B cell (primary cell): ENCODE results near the gene CAGE1. TPM values are rescaled to one million over a fixed set of nuclear protein-coding genes. Genes with fewer than 3 reads are reported as not detected.

Experiments used
- ATAC-seq: fragments of 200-7000 bp; cut with Tn5 transposase; one replicate; pipeline ENCODE4 v1.10.0; 2021; ENCODE audit warnings: low read depth, mild to moderate bottlenecking, moderate number of reproducible peaks, moderate library complexity
- CTCF ChIA-PET: fragments of 350-600 bp; sonication (Branson Sonifier 250); formaldehyde crosslinking; loops from one replicate; lab custom pipeline; 2021; ENCODE audit warnings: antibody characterized with exemption, inconsistent platforms; lab: Charles Lee
- POLR2A ChIA-PET: fragments of 350-600 bp; sonication (Branson Sonifier 250); formaldehyde crosslinking; loops from one replicate; lab custom pipeline; 2021; ENCODE audit warnings: antibody characterized with exemption; lab: Charles Lee
- DNase-seq: peaks from one replicate; pipeline ENCODE4 v3.0.0; 2013
- H2AFZ ChIP-seq: 2 replicates; pipeline ENCODE4 v1.6.1; 2012; ENCODE audit warnings: mild to moderate bottlenecking, low read depth, low read length; ENCODE audit not compliant: insufficient read depth, poor library complexity, severe bottlenecking
- H3K27ac ChIP-seq, 2 donors: 1 replicate in 1 of 2; 2 replicates in 1 of 2; pipeline ENCODE4 v1.5.1; 2012 to 2013; ENCODE audit warnings: low read length in 2 of 2, mild to moderate bottlenecking in 2 of 2, moderate library complexity in 1 of 2
- H3K27me3 ChIP-seq, 4 experiments: fragments of 200-600 bp in 1 of 4; sonication (generic) in 1 of 4; replicated peaks in 1 of 4; 1 replicate in 2 of 4; 2 replicates in 2 of 4; pipeline versions ENCODE4 v1.6.1 to v1.7.0; 2013 to 2016; ENCODE audit warnings: low read length in 3 of 4, mild to moderate bottlenecking in 2 of 4, mixed read lengths in 1 of 4, moderate library complexity in 1 of 4; ENCODE audit not compliant: insufficient read depth in 4 of 4, control insufficient read depth in 3 of 4; ENCODE audit errors: control extremely low read depth in 1 of 4
- H3K36me3 ChIP-seq, 2 experiments: replicated peaks in 1 of 2; 1 replicate in 1 of 2; 2 replicates in 1 of 2; pipeline versions ENCODE4 v1.6.1 to v1.7.1; 2013; ENCODE audit warnings: low read length in 1 of 2; ENCODE audit not compliant: insufficient read depth in 2 of 2, control insufficient read depth in 1 of 2; ENCODE audit errors: control extremely low read depth in 1 of 2, extremely low read depth in 1 of 2
- H3K4me1 ChIP-seq, 2 donors: fragments of 200-600 bp in 1 of 2; sonication (generic) in 1 of 2; 1 replicate in 1 of 2; 2 replicates in 1 of 2; pipeline versions ENCODE4 v1.5.1 to v1.6.1; 2013 to 2017; ENCODE audit warnings: low read length in 2 of 2; ENCODE audit not compliant: control insufficient read depth in 2 of 2, insufficient read depth in 2 of 2
- H3K4me2 ChIP-seq: replicated peaks from 2 replicates; pipeline ENCODE3; 2012; ENCODE audit warnings: mild to moderate bottlenecking, low read depth, low read length; ENCODE audit not compliant: poor library complexity, severe bottlenecking
- H3K4me3 ChIP-seq, 5 experiments: fragments of 200-600 bp in 1 of 5; sonication (generic) in 1 of 5; 1 replicate in 3 of 5; 2 replicates in 2 of 5; pipeline versions ENCODE4 v1.5.1 to v1.7.0; 2011 to 2016; ENCODE audit warnings: low read length in 4 of 5, mild to moderate bottlenecking in 4 of 5, low read depth in 2 of 5, control low read depth in 1 of 5, moderate library complexity in 1 of 5; ENCODE audit not compliant: insufficient read depth in 1 of 5; ENCODE audit errors: control extremely low read depth in 1 of 5, extremely low read depth in 1 of 5
- H3K79me2 ChIP-seq: fragments of 200-600 bp; sonication (generic); one replicate; pipeline ENCODE4 v1.6.0; 2016; ENCODE audit warnings: low read length; ENCODE audit not compliant: control insufficient read depth, insufficient read depth
- H3K9ac ChIP-seq: fragments of 200-600 bp; sonication (generic); 2 replicates; pipeline ENCODE4 v1.6.1; 2017; ENCODE audit warnings: mild to moderate bottlenecking, low read length, moderate library complexity
- H3K9me3 ChIP-seq, 3 donors: one replicate each; pipeline versions ENCODE4 v1.6.1 to v1.7.1; 2013; ENCODE audit warnings: low read length in 2 of 3; ENCODE audit not compliant: control insufficient read depth in 2 of 3, insufficient read depth in 1 of 3; ENCODE audit errors: control extremely low read depth in 1 of 3
- H4K20me1 ChIP-seq: 2 replicates; pipeline ENCODE4 v1.6.0; 2012; ENCODE audit warnings: mild to moderate bottlenecking, low read length; ENCODE audit not compliant: insufficient read depth, control insufficient read depth, poor library complexity, severe bottlenecking
- H3K27ac Mint-ChIP-seq: one replicate; pipeline ENCODE4 v1.8.0; 2021; ENCODE audit warnings: mixed read lengths
- H3K27me3 Mint-ChIP-seq: one replicate; pipeline ENCODE4 v1.8.0; 2021; ENCODE audit warnings: mixed read lengths
- H3K4me1 Mint-ChIP-seq: one replicate; pipeline ENCODE4 v1.8.0; 2021; ENCODE audit warnings: mixed read lengths
- H3K4me3 Mint-ChIP-seq: one replicate; pipeline ENCODE4 v1.8.0; 2021; ENCODE audit warnings: mixed read lengths
- H3K9me3 Mint-ChIP-seq: one replicate; pipeline ENCODE4 v1.8.0; 2022; ENCODE audit warnings: mixed read lengths; ENCODE audit not compliant: insufficient read depth
- EZH2 ChIP-seq: IDR thresholded peaks from 2 replicates; pipeline ENCODE4 v1.6.1; 2012; ENCODE audit warnings: borderline replicate concordance, low read depth, mild to moderate bottlenecking, moderate library complexity, low read length; ENCODE audit not compliant: insufficient read depth, poor library complexity, severe bottlenecking
- WGBS: methylation state at CpG from one replicate; pipeline ENCODE4 v1.1.5; 2013; ENCODE audit warnings: missing lambda C conversion rate; ENCODE audit not compliant: insufficient coverage; 5-methylcytosine and 5-hydroxymethylcytosine counted together
- intact Hi-C: fragments of 100-400 bp; cut with micrococcal nuclease; formaldehyde crosslinking; loops from one replicate; pipeline ENCODE4 v1.10.0; 2022
- polyA plus RNA-seq: library from polyadenylated mRNA; depleted of rRNA; stranded (reverse); fragments of >200 nt; gene quantifications from 2 replicates; pipeline ENCODE4 v1.2.3, GENCODE V29; 2012
- total RNA-seq, 2 donors: library from RNA; stranded (reverse); fragments of 120-200 nt in 1 of 2; gene quantifications; 1 replicate in 1 of 2; 2 replicates in 1 of 2; pipeline versions ENCODE4 v1.2.3 to v1.2.4, GENCODE V29; 2013 to 2022
- TF ChIP-seq, protein P1 (sequence below): fragments of 200-600 bp; IDR thresholded peaks from one replicate; pipeline ENCODE4 v1.8.0; 2022; ENCODE audit warnings: antibody characterized with exemption, mild to moderate bottlenecking

The CAGE1 gene
- total and polyA plus RNA-seq, 2 donors (not counting 1 experiment from before 2014, with no cell fraction given), result 0.13 to 0.34 TPM

DNA sequence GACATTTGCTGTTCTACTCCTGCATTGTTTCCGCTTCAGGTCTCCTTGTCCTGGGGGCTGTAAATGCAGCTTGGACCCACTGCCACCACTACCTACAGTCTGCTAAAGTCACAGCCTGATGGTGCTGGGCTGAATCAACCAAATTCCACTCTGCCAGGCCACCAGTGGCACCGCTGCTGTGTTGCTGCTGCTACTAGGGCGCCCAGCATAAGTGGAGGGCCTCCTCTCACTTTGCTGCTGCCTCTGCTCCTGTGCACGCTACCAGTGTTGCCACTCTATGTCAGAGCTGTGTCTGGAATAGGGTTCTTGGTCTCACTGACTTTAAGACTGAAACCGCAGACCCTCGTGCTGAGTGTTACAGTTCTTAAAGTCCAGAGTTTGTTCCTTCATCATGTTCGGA lies 75.1 kb downstream of the CAGE1 start:
- Mint-ChIP-seq H3K4me3 (no peak overlapping the region), H3K27me3 (no peaks in the 10 kb centered on the region), H3K4me1 (peaks cover 26% of the 10 kb centered on the region), H3K9me3 (no peaks in the 10 kb centered on the region), H3K27ac (no peak overlapping the region)
- Histone ChIP-seq H3K27me3 (no peaks in the 10 kb centered on the region), H2AFZ (peak overlapping the region; percentile 20), H3K79me2 (peaks cover 34% of the 10 kb centered on the region), H3K9ac (no peak overlapping the region), H3K4me3 (no peak overlapping the region), H3K27ac (no peak overlapping the region), H3K4me2 (no peak overlapping the region), H4K20me1 (peaks cover 9% of the 10 kb centered on the region), H3K36me3 (peaks cover 0 to 6% of the 10 kb centered on the region in 2 experiments), H3K4me1 (peaks cover 12 to 15% of the 10 kb centered on the region in 2 donors), H3K9me3 (peaks cover 0 to 4% (median 0%) of the 10 kb centered on the region in 3 donors)
- TF ChIP-seq, protein P1, sequence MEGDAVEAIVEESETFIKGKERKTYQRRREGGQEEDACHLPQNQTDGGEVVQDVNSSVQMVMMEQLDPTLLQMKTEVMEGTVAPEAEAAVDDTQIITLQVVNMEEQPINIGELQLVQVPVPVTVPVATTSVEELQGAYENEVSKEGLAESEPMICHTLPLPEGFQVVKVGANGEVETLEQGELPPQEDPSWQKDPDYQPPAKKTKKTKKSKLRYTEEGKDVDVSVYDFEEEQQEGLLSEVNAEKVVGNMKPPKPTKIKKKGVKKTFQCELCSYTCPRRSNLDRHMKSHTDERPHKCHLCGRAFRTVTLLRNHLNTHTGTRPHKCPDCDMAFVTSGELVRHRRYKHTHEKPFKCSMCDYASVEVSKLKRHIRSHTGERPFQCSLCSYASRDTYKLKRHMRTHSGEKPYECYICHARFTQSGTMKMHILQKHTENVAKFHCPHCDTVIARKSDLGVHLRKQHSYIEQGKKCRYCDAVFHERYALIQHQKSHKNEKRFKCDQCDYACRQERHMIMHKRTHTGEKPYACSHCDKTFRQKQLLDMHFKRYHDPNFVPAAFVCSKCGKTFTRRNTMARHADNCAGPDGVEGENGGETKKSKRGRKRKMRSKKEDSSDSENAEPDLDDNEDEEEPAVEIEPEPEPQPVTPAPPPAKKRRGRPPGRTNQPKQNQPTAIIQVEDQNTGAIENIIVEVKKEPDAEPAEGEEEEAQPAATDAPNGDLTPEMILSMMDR, result no peak
- TF ChIP-seq EZH2, result no peak
- 91% methylated on average over 7 of the region's 7 CpGs for WGBS
- DNase-seq (peak; percentile 11), ATAC-seq (no peak)
- intact Hi-C loops, result no loop called here
- CTCF ChIA-PET, result interaction anchor here (1.0 to 2.9 kb wide), 3 partner anchors 10 to 39 kb away, joined by 3 to 9 read pairs (median 7); no protein-coding TSS in a partner anchor
- POLR2A ChIA-PET, result interaction anchor here (0.6 kb wide), 1 partner anchor 140 kb away, joined by 3 read pairs; no protein-coding TSS in a partner anchor

DNA sequence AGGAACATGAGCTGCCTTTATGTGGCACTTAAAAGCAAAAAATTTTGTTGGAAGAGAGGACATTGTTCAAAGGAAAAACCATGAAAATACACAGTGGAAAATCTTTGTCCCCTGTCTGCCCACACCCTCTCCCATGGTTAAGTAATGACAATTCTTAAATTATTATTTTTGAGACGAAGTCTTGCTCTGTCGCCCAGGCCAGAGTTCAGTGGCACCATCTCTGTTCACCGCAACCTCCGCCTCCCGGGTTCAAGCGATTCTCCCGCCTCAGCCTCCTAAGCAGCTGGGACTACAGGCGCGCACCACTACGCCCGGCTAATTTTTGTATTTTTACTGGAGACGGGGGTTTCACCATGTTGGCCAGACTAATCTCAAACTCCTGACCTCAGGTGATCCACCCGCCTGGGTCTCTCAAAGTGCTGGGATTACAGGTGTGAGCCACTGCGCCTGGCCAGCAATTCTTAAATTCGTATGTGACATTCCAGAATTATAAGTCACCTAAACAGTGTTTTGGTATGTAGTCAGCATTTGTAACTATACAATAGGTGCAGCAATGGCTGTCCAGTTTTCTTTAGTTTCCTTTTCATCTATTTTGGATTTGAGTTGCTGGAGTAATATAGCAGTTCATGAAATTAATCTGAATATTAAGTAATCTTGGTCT lies 75.9 kb downstream of the CAGE1 start:
- intact Hi-C loops, result loop anchor here (1.0 to 2.0 kb wide), 4 partner anchors 36 to 789 kb away; partner anchors contain the start of genes CAGE1, EEF1E1, RIOK1 and SNRNP48
- Histone ChIP-seq H3K9ac (peak overlapping the region; percentile 90), H3K4me1 (peaks cover 12 to 18% of the 10 kb centered on the region in 2 donors), H3K27me3 (no peaks in the 10 kb centered on the region), H3K4me2 (peak overlapping the region; percentile 77), H3K27ac (peak overlapping the region; percentile 33 to 84), H3K79me2 (peaks cover 42% of the 10 kb centered on the region), H3K9me3 (peaks cover 0 to 4% (median 0%) of the 10 kb centered on the region in 3 donors), H2AFZ (peak overlapping the region; percentile 98), H4K20me1 (peaks cover 16% of the 10 kb centered on the region), H3K4me3 (peak overlapping the region; percentile 58 to 92 (median 90)), H3K36me3 (peaks cover 0 to 14% of the 10 kb centered on the region in 2 experiments)
- DNase-seq (no peak), ATAC-seq (no peak)
- TF ChIP-seq EZH2, result no peak
- TF ChIP-seq, protein P1, result no peak
- CTCF ChIA-PET, result interaction anchor here (1.0 to 2.9 kb wide), 2 partner anchors 11 to 36 kb away, joined by 3 to 7 read pairs; no protein-coding TSS in a partner anchor
- POLR2A ChIA-PET, result interaction anchor here (2.2 to 2.6 kb wide), 2 partner anchors 36 to 76 kb away, joined by 5 to 14 read pairs; partner anchors contain the start of genes CAGE1 and RIOK1
- Mint-ChIP-seq H3K9me3 (no peaks in the 10 kb centered on the region), H3K4me1 (peaks cover 32% of the 10 kb centered on the region), H3K27ac (peak overlapping the region; percentile 94), H3K27me3 (no peaks in the 10 kb centered on the region), H3K4me3 (peak overlapping the region; percentile 96)
- WGBS, result 83% methylated on average over 14 of the region's 15 CpGs
